WTC11 (cell line): ENCODE data around the gene PIMREG. TPM values are rescaled to one million over a fixed set of nuclear protein-coding genes. Genes with fewer than 3 reads are reported as not detected.

Experiments used
- ATAC-seq: fragments of 200-7000 bp; cut with Tn5 transposase; 2 replicates; pipeline ENCODE4 v1.10.0; 2021; ENCODE audit warnings: mild to moderate bottlenecking, moderate library complexity
- CTCF ChIA-PET: fragments of 300-600 bp; sonication (Branson Sonifier 250); formaldehyde crosslinking; loops from one replicate; lab custom pipeline; 2021; ENCODE audit warnings: antibody characterized with exemption; lab: Charles Lee
- POLR2A ChIA-PET: fragments of 350-600 bp; sonication (Branson Sonifier 250); formaldehyde crosslinking; loops from one replicate; lab custom pipeline; 2021; ENCODE audit warnings: antibody characterized with exemption; lab: Charles Lee
- DNase-seq: peaks from one replicate; pipeline ENCODE4 v3.0.0; 2021; ENCODE audit warnings: low spot score
- H3K27ac Mint-ChIP-seq: 2 replicates; pipeline ENCODE4 v1.8.0; 2021; ENCODE audit warnings: mixed read lengths
- H3K27me3 Mint-ChIP-seq: 2 replicates; pipeline ENCODE4 v1.8.0; 2021; ENCODE audit warnings: low read depth, mild to moderate bottlenecking, moderate library complexity, mixed read lengths
- H3K36me3 Mint-ChIP-seq: 2 replicates; pipeline ENCODE4 v1.8.0; 2021; ENCODE audit warnings: mixed read lengths
- H3K4me1 Mint-ChIP-seq: 2 replicates; pipeline ENCODE4 v1.8.0; 2022; ENCODE audit warnings: mixed read lengths
- H3K4me3 Mint-ChIP-seq: 2 replicates; pipeline ENCODE4 v1.8.0; 2021; ENCODE audit warnings: mild to moderate bottlenecking, moderate library complexity, mixed read lengths
- H3K9me3 Mint-ChIP-seq: 2 replicates; pipeline ENCODE4 v1.8.0; 2021; ENCODE audit warnings: mixed read lengths
- AFF4 ChIP-seq: sonication (generic); formaldehyde crosslinking; IDR thresholded peaks from 2 replicates; pipeline ENCODE4 v1.8.1; 2023; ENCODE audit warnings: mild to moderate bottlenecking, missing genetic modification reagents, borderline replicate concordance
- AR ChIP-seq: fragments of 250-450 bp; sonication (Bioruptor Pico); IDR thresholded peaks from 2 replicates; pipeline ENCODE4 v1.9.0; 2021; ENCODE audit warnings: mild to moderate bottlenecking
- ATF3 ChIP-seq: sonication (generic); formaldehyde crosslinking; conservative IDR thresholded peaks from 2 replicates; pipeline ENCODE4 v1.8.1; 2022; ENCODE audit warnings: mild to moderate bottlenecking, missing genetic modification reagents
- CBFB ChIP-seq: sonication (generic); formaldehyde crosslinking; IDR thresholded peaks from 2 replicates; pipeline ENCODE4 v1.8.1; 2022; ENCODE audit warnings: mild to moderate bottlenecking, low read depth, missing genetic modification reagents
- E2F1 ChIP-seq: sonication (generic); formaldehyde crosslinking; IDR thresholded peaks from 2 replicates; pipeline ENCODE4 v1.8.0; 2022; ENCODE audit warnings: mild to moderate bottlenecking, missing genetic modification reagents
- EMX1 ChIP-seq: fragments of 250-450 bp; sonication (Bioruptor Pico); IDR thresholded peaks from 2 replicates; pipeline ENCODE4 v1.8.0; 2021; ENCODE audit warnings: mild to moderate bottlenecking
- FOXJ3 ChIP-seq: sonication (generic); formaldehyde crosslinking; IDR thresholded peaks from 2 replicates; pipeline ENCODE4 v1.9.0; 2021; ENCODE audit warnings: missing genetic modification reagents, mild to moderate bottlenecking, borderline replicate concordance
- GABPB1 ChIP-seq: sonication (generic); formaldehyde crosslinking; IDR thresholded peaks from 2 replicates; pipeline ENCODE4 v1.8.1; 2023; ENCODE audit warnings: mild to moderate bottlenecking, missing genetic modification reagents
- GTF2I ChIP-seq: fragments of 250-450 bp; sonication (Bioruptor Pico); conservative IDR thresholded peaks from 2 replicates; pipeline ENCODE4 v1.4.0; 2021; ENCODE audit warnings: mild to moderate bottlenecking
- HMGA2 ChIP-seq: fragments of 250-450 bp; sonication (Bioruptor Pico); IDR thresholded peaks from 2 replicates; pipeline ENCODE4 v1.4.0; 2021; ENCODE audit warnings: mild to moderate bottlenecking, moderate library complexity
- IRF2 ChIP-seq: sonication (generic); formaldehyde crosslinking; IDR thresholded peaks from 2 replicates; pipeline ENCODE4 v1.8.0; 2022; ENCODE audit warnings: low read depth, missing genetic modification reagents, borderline replicate concordance
- JUN ChIP-seq: sonication (generic); formaldehyde crosslinking; IDR thresholded peaks from 2 replicates; pipeline ENCODE4 v1.8.0; 2023; ENCODE audit warnings: mild to moderate bottlenecking, missing genetic modification reagents
- MAX ChIP-seq: sonication (generic); formaldehyde crosslinking; IDR thresholded peaks from 2 replicates; pipeline ENCODE4 v1.8.0; 2022; ENCODE audit warnings: mild to moderate bottlenecking, missing genetic modification reagents
- MXD4 ChIP-seq: fragments of 250-450 bp; sonication (Bioruptor Pico); IDR thresholded peaks from 2 replicates; pipeline ENCODE4 v1.8.0; 2021; ENCODE audit warnings: mild to moderate bottlenecking, moderate library complexity, borderline replicate concordance
- NFATC4 ChIP-seq: fragments of 250-450 bp; sonication (Bioruptor Pico); IDR thresholded peaks from 2 replicates; pipeline ENCODE4 v1.9.0; 2021; ENCODE audit warnings: mild to moderate bottlenecking
- NR2C2 ChIP-seq: sonication (generic); formaldehyde crosslinking; IDR thresholded peaks from 2 replicates; pipeline ENCODE4 v1.8.0; 2022; ENCODE audit warnings: mild to moderate bottlenecking, missing genetic modification reagents
- PRRX2 ChIP-seq: fragments of 250-450 bp; sonication (Bioruptor Pico); IDR thresholded peaks from 2 replicates; pipeline ENCODE4 v1.8.0; 2021; ENCODE audit warnings: mild to moderate bottlenecking
- SMAD4 ChIP-seq: sonication (generic); formaldehyde crosslinking; IDR thresholded peaks from 2 replicates; pipeline ENCODE4 v1.8.0; 2022; ENCODE audit warnings: mild to moderate bottlenecking, missing genetic modification reagents
- SOX15 ChIP-seq: fragments of 250-450 bp; sonication (Bioruptor Pico); IDR thresholded peaks from 2 replicates; pipeline ENCODE4 v1.9.0; 2021; ENCODE audit warnings: mild to moderate bottlenecking
- USF2 ChIP-seq: sonication (generic); formaldehyde crosslinking; IDR thresholded peaks from 2 replicates; pipeline ENCODE4 v1.8.1; 2023; ENCODE audit warnings: mild to moderate bottlenecking, missing genetic modification reagents, moderate library complexity
- ZNF138 ChIP-seq: sonication (generic); formaldehyde crosslinking; conservative IDR thresholded peaks from 2 replicates; pipeline ENCODE4 v1.8.1; 2022; ENCODE audit warnings: mild to moderate bottlenecking, moderate library complexity, missing genetic modification reagents
- ZNF219 ChIP-seq: sonication (generic); formaldehyde crosslinking; IDR thresholded peaks from 2 replicates; pipeline ENCODE4 v1.8.0; 2023; ENCODE audit warnings: missing genetic modification reagents, mild to moderate bottlenecking, borderline replicate concordance
- ZNF263 ChIP-seq: sonication (generic); formaldehyde crosslinking; IDR thresholded peaks from 2 replicates; pipeline ENCODE4 v1.8.1; 2022; ENCODE audit warnings: low read depth, mild to moderate bottlenecking, moderate library complexity, missing genetic modification reagents
- ZNF425 ChIP-seq: fragments of 250-450 bp; sonication (Bioruptor Pico); conservative IDR thresholded peaks from 2 replicates; pipeline ENCODE4 v1.9.0; 2021; ENCODE audit warnings: mild to moderate bottlenecking
- total RNA-seq: library from RNA; stranded (reverse); gene quantifications from 3 replicates; pipeline ENCODE4 v1.2.3, GENCODE V29; 2021

Gene PIMREG
- total RNA-seq, 1 experiment from 2014 or later, result 92.2 TPM

GRCh38 chr17:6465206-6466003, 21.1 kb downstream of the PIMREG start:
- POLR2A ChIA-PET, result no interaction called here
- Mint-ChIP-seq H3K27me3 (no peaks in the 10 kb centered on the region; the same call in 1 of the 2 replicates), H3K36me3 (no peaks in the 10 kb centered on the region), H3K27ac (peak overlapping the region; percentile 62), H3K4me1 (peaks cover 32% of the 10 kb centered on the region), H3K9me3 (peaks cover 4% of the 10 kb centered on the region; the same call in 1 of the 2 replicates), H3K4me3 (no peak overlapping the region)
- ATAC-seq, result no peak
- CTCF ChIA-PET, result interaction anchor here (4.5 kb wide), 1 partner anchor 7 kb away, joined by 36 read pairs; no protein-coding TSS in a partner anchor
- no peak for DNase-seq
- TF ChIP-seq SMAD4 (no peak), AR (CRISPR knock-in tag) (no peak), E2F1 (CRISPR knock-in tag) (no peak), USF2 (CRISPR knock-in tag) (no peak), HMGA2 (CRISPR knock-in tag) (no peak), ATF3 (no peak), CBFB (CRISPR knock-in tag) (no peak), IRF2 (CRISPR knock-in tag) (no peak), EMX1 (CRISPR knock-in tag) (no peak), PRRX2 (no peak)

GRCh38 chr17:6467567-6467966, 23.3 kb downstream of the PIMREG start:
- no peak for ATAC-seq
- Mint-ChIP-seq H3K27ac (no peak overlapping the region), H3K27me3 (no peaks in the 10 kb centered on the region; the same call in 1 of the 2 replicates), H3K36me3 (no peaks in the 10 kb centered on the region), H3K4me1 (peaks cover 15% of the 10 kb centered on the region), H3K4me3 (no peak overlapping the region), H3K9me3 (peaks cover 4% of the 10 kb centered on the region; the same call in 1 of the 2 replicates)
- ChIA-PET CTCF (no interaction called here), POLR2A (no interaction called here)
- DNase-seq, result no peak
- TF ChIP-seq GTF2I (CRISPR knock-in tag) (no peak), JUN (CRISPR knock-in tag) (no peak), MAX (CRISPR knock-in tag) (no peak), PRRX2 (no peak), SOX15 (CRISPR knock-in tag) (no peak), ZNF138 (CRISPR knock-in tag) (no peak), AFF4 (CRISPR knock-in tag) (no peak), NR2C2 (no peak), FOXJ3 (CRISPR knock-in tag) (no peak), ZNF263 (no peak), ZNF425 (CRISPR knock-in tag) (no peak), CBFB (CRISPR knock-in tag) (no peak), ZNF219 (CRISPR knock-in tag) (no peak), GABPB1 (CRISPR knock-in tag) (no peak), MXD4 (CRISPR knock-in tag) (no peak), NFATC4 (CRISPR knock-in tag) (no peak)
